ENCODE data around the gene PLEKHG4. TPM values are rescaled to one million over a fixed set of nuclear protein-coding genes. Genes with fewer than 3 reads are reported as not detected.

Gene PLEKHG4
- total and polyA plus RNA-seq, 9 of the 15 experiments (the other 6 are each of a cell fraction or from before 2014, with no cell fraction given), result 3.7 to 36.8 (median 17.9) TPM

- TF ChIP-seq RREB1 (CRISPR knock-in tag; IDR thresholded peaks at IDR 0.05), result no peak
- TF ChIP-seq SMARCC2 (IDR thresholded peaks at IDR 0.05; ENCODE audit: low read depth), result 0 out of 2 replicates have a peak, but pooled peaks have one; percentile 61
- TF ChIP-seq ARNT (IDR thresholded peaks at IDR 0.05), result peak in 1 of 2 experiments; percentile 45; a peak in 1 of 4 replicates
- peak; percentile 47; the same call in 1 of the 2 replicates for TF ChIP-seq CXXC5 (CRISPR knock-in tag; IDR thresholded peaks at IDR 0.05)
- peak; percentile 75 for TF ChIP-seq POLR2G (IDR thresholded peaks at IDR 0.05; ENCODE audit: low read depth, low read length)
- TF ChIP-seq PATZ1 (CRISPR knock-in tag; IDR thresholded peaks at IDR 0.05; ENCODE audit: borderline replicate concordance), result no peak
- TF ChIP-seq MTA1 (IDR thresholded peaks at IDR 0.05; ENCODE audit: borderline replicate concordance), result 0 out of 2 replicates have a peak, but pooled peaks have one; percentile 56
- peak; percentile 30 for TF ChIP-seq ARID1B (IDR thresholded peaks at IDR 0.05)
- TF ChIP-seq GABPB2 (CRISPR knock-in tag; conservative IDR thresholded peaks at IDR 0.05), result no peak
- peak; percentile 59; the same call in 1 of the 2 replicates for TF ChIP-seq SMARCA5 (IDR thresholded peaks at IDR 0.05)
- TF ChIP-seq SMC3 (conservative IDR thresholded peaks at IDR 0.05; ENCODE audit: insufficient read depth, low read depth, low read length), result peak; percentile 38
- TF ChIP-seq PHF8 (IDR thresholded peaks at IDR 0.05; ENCODE audit: borderline replicate concordance, low read length), result peak; percentile 51; the same call in 1 of the 2 replicates
- peak; percentile 25; the same call in 1 of the 2 replicates for TF ChIP-seq PHB2 (IDR thresholded peaks at IDR 0.05; ENCODE audit: low read depth)
- no peak for TF ChIP-seq FOXJ2 (tag; IDR thresholded peaks at IDR 0.05)
- TF ChIP-seq ZNF232 (CRISPR knock-in tag; IDR thresholded peaks at IDR 0.05), result no peak
- peak; percentile 55 for TF ChIP-seq ZEB2 (IDR thresholded peaks at IDR 0.05)
- TF ChIP-seq HNRNPUL1 (IDR thresholded peaks at IDR 0.05; ENCODE audit: low read length), result no peak
- peak; percentile 28 for TF ChIP-seq ASH1L (IDR thresholded peaks at IDR 0.05; ENCODE audit: borderline replicate concordance, low read depth, partially characterized antibody)
- TF ChIP-seq DPF2 (IDR thresholded peaks at IDR 0.05), result 0 out of 2 replicates have a peak, but pooled peaks have one; percentile 0
- TF ChIP-seq CEBPB (tag; IDR thresholded peaks at IDR 0.05), result no peak
- TF ChIP-seq TAF15 (IDR thresholded peaks at IDR 0.05; ENCODE audit: low read depth, low read length), result no peak
Observed at GRCh38 chr16:67326472-67327309, 47.4 kb downstream of the PLEKHG4 start, which contains the start of the genes KCTD19 and LRRC36 (continued).
